ENCODE measurements around the gene CD40.

DNA sequence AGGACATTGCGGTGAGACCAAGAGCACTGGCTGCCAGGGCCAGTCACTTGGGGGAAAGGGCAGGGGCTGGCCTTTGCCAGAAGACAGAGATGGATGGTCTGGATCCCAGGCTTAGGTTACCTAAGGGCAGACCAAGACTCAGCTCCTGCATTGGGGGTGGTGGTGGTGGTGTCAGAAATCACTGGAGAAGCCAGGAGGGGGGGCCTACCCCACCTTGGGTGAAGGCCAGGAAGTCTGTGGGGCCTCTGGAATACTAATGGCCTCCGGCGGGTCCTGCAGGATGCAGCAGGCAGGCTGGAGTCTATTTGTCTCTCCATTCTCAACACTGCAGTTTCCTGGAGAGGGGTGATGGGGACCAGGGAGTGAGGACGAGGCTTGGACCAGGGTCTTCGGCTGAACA is 32.8 kb downstream of the CD40 start:
- TF ChIP-seq, protein P1, sequence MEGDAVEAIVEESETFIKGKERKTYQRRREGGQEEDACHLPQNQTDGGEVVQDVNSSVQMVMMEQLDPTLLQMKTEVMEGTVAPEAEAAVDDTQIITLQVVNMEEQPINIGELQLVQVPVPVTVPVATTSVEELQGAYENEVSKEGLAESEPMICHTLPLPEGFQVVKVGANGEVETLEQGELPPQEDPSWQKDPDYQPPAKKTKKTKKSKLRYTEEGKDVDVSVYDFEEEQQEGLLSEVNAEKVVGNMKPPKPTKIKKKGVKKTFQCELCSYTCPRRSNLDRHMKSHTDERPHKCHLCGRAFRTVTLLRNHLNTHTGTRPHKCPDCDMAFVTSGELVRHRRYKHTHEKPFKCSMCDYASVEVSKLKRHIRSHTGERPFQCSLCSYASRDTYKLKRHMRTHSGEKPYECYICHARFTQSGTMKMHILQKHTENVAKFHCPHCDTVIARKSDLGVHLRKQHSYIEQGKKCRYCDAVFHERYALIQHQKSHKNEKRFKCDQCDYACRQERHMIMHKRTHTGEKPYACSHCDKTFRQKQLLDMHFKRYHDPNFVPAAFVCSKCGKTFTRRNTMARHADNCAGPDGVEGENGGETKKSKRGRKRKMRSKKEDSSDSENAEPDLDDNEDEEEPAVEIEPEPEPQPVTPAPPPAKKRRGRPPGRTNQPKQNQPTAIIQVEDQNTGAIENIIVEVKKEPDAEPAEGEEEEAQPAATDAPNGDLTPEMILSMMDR (IDR thresholded peaks at IDR 0.05): no peak
- no peak for TF ChIP-seq POLR2A (IDR thresholded peaks at IDR 0.05)
